CD4-positive, CD25-positive, alpha-beta regulatory T cell (primary cell): Measurements from ENCODE around the gene ZBTB49. TPM values are rescaled to one million over a fixed set of nuclear protein-coding genes. Genes with fewer than 3 reads are reported as not detected.
"Not testable (repeated sequence)": the region's sequence is repeated elsewhere in the genome, so short reads cannot be mapped to it uniquely, and the experiment has no call there.

Experiments used
- ATAC-seq, 2 donors: fragments of 150-1000 bp; cut with Tn5 transposase; one replicate each; pipeline ENCODE4 v1.10.0; 2021; ENCODE audit warnings: low read depth in 2 of 2, moderate number of reproducible peaks in 2 of 2, moderate library complexity in 1 of 2
- DNase-seq, 3 donors: peaks; one replicate each; pipeline versions ENCODE4 v3.0.0 to v3.0.0-alpha.2; 2012 to 2022; ENCODE audit warnings: mixed read lengths in 1 of 3
- H3K27ac ChIP-seq: one replicate; pipeline ENCODE4 v1.7.0; 2013; ENCODE audit warnings: mild to moderate bottlenecking, low read length; ENCODE audit not compliant: insufficient read depth, poor library complexity, severe bottlenecking
- H3K27me3 ChIP-seq: one replicate; pipeline ENCODE4 v1.7.0; 2013; ENCODE audit warnings: low read length; ENCODE audit not compliant: control insufficient read depth, insufficient read depth
- H3K36me3 ChIP-seq: one replicate; pipeline ENCODE4 v1.7.0; 2013; ENCODE audit warnings: mild to moderate bottlenecking, low read length, moderate library complexity; ENCODE audit not compliant: control insufficient read depth, insufficient read depth
- H3K4me1 ChIP-seq: 2 replicates; pipeline ENCODE4 v1.7.0; 2013; ENCODE audit warnings: mild to moderate bottlenecking, low read length; ENCODE audit not compliant: insufficient read depth, control insufficient read depth, poor library complexity, severe bottlenecking
- H3K4me3 ChIP-seq: one replicate; pipeline ENCODE4 v1.7.0; 2013; ENCODE audit warnings: low read depth, mild to moderate bottlenecking, low read length, moderate library complexity
- H3K9me3 ChIP-seq, 2 experiments: 1 replicate in 1 of 2; 2 replicates in 1 of 2; pipeline ENCODE4 v1.7.0; 2013; ENCODE audit warnings: low read length in 2 of 2, mild to moderate bottlenecking in 1 of 2, moderate library complexity in 1 of 2; ENCODE audit not compliant: control insufficient read depth in 2 of 2
- H3K27ac Mint-ChIP-seq, 3 donors: one replicate each; pipeline ENCODE4 v1.8.0; 2020 to 2022; ENCODE audit warnings: mild to moderate bottlenecking in 3 of 3, mixed read lengths in 3 of 3, moderate library complexity in 2 of 3
- H3K27me3 Mint-ChIP-seq: one replicate; pipeline ENCODE4 v1.8.0; 2022; ENCODE audit warnings: mild to moderate bottlenecking, mixed read lengths
- H3K36me3 Mint-ChIP-seq: one replicate; pipeline ENCODE4 v1.8.0; 2020; ENCODE audit warnings: mixed read lengths
- H3K4me1 Mint-ChIP-seq, 4 donors: one replicate each; pipeline ENCODE4 v1.8.0; 2020 to 2022; ENCODE audit warnings: mixed read lengths in 4 of 4, mild to moderate bottlenecking in 1 of 4
- H3K4me3 Mint-ChIP-seq, 4 donors: one replicate each; pipeline ENCODE4 v1.8.0; 2020 to 2022; ENCODE audit warnings: mild to moderate bottlenecking in 4 of 4, mixed read lengths in 4 of 4, moderate library complexity in 3 of 4
- H3K9me3 Mint-ChIP-seq, 7 donors: one replicate each; pipeline ENCODE4 v1.8.0; 2020 to 2022; ENCODE audit warnings: mixed read lengths in 7 of 7, mild to moderate bottlenecking in 3 of 7, moderate library complexity in 2 of 7
- polyA plus RNA-seq, 4 donors: library from polyadenylated mRNA; unstranded; fragments of 300-500 nt; fragmentation: Illumina TruSeq; gene quantifications; one replicate each; pipeline ENCODE4 v1.2.3, GENCODE V29; 2021
- total RNA-seq: library from RNA; stranded (reverse); gene quantifications from one replicate; pipeline ENCODE4 v1.2.3, GENCODE V29; 2022

ZBTB49 gene
- total and polyA plus RNA-seq, 5 donors from 2014 or later, result 3.8 to 14.7 (median 4.2) TPM

- Histone ChIP-seq H3K4me1 (peaks cover 4% of the 10 kb centered on the region), H3K27ac (no peak overlapping the region), H3K9me3 (no peaks in the 10 kb centered on the region), H3K36me3 (no peaks in the 10 kb centered on the region), H3K27me3 (no peaks in the 10 kb centered on the region), H3K4me3 (no peak overlapping the region)
- Mint-ChIP-seq H3K4me3 (no peak overlapping the region), H3K4me1 (peaks cover 0 to 8% (median 3%) of the 10 kb centered on the region in 4 donors), H3K36me3 (no peaks in the 10 kb centered on the region), H3K27ac (peak overlapping the region in 1 of 3 donors; percentile 2), H3K27me3 (peaks cover 5% of the 10 kb centered on the region), H3K9me3 (no peaks in the 10 kb centered on the region)
- ATAC-seq (no peak), DNase-seq (no peak)
Measured at GRCh38 chr4:4338210-4339001, 48.4 kb downstream of the ZBTB49 start.

- no peaks in the 10 kb centered on the region for H3K9me3 ChIP-seq
- Mint-ChIP-seq H3K9me3 (no peaks in the 10 kb centered on the region), H3K27ac (no peak overlapping the region), H3K4me1 (peaks cover 0 to 7% (median 3%) of the 10 kb centered on the region in 4 donors), H3K27me3 (peaks cover 5% of the 10 kb centered on the region), H3K4me3 (peak overlapping the region in 1 of 4 donors; percentile 74), H3K36me3 (no peaks in the 10 kb centered on the region)
- H3K4me3 ChIP-seq, result no peak overlapping the region
- DNase-seq (no peak), ATAC-seq (no peak)
- no peaks in the 10 kb centered on the region for H3K27me3 ChIP-seq
- H3K36me3 ChIP-seq, result no peaks in the 10 kb centered on the region
- no peak overlapping the region for H3K27ac ChIP-seq
- H3K4me1 ChIP-seq, result peaks cover 4% of the 10 kb centered on the region
Measured at GRCh38 chr4:4339504-4340085, 49.5 kb downstream of the ZBTB49 start.

- ATAC-seq (no peak), DNase-seq (no peak)
- peaks cover 5% of the 10 kb centered on the region for H3K27me3 Mint-ChIP-seq
- Histone ChIP-seq H3K27ac (no peak overlapping the region), H3K27me3 (no peaks in the 10 kb centered on the region), H3K36me3 (no peaks in the 10 kb centered on the region), H3K4me1 (no peaks in the 10 kb centered on the region), H3K9me3 (no peaks in the 10 kb centered on the region), H3K4me3 (no peak overlapping the region)
- H3K4me1 Mint-ChIP-seq, result no peaks in the 10 kb centered on the region
- H3K36me3 Mint-ChIP-seq, result no peaks in the 10 kb centered on the region
- H3K9me3 Mint-ChIP-seq, result no peaks in the 10 kb centered on the region
- no peak overlapping the region for H3K4me3 Mint-ChIP-seq
- no peak overlapping the region for H3K27ac Mint-ChIP-seq
Measured at GRCh38 chr4:4341861-4342650, 52.0 kb downstream of the ZBTB49 start.

GRCh38 chr4:4343038-4343437, 53.0 kb downstream of the ZBTB49 start:
- H3K4me1 Mint-ChIP-seq, result peaks cover 0 to 6% (median 2%) of the 10 kb centered on the region in 4 donors
- Histone ChIP-seq H3K36me3 (no peaks in the 10 kb centered on the region), H3K27ac (no peak overlapping the region), H3K9me3 (no peaks in the 10 kb centered on the region), H3K4me1 (no peaks in the 10 kb centered on the region), H3K4me3 (no peak overlapping the region), H3K27me3 (no peaks in the 10 kb centered on the region)
- DNase-seq, result no peak
- no peak overlapping the region for H3K27ac Mint-ChIP-seq
- H3K27me3 Mint-ChIP-seq, result peaks cover 10% of the 10 kb centered on the region
- ATAC-seq, result no peak
- no peak overlapping the region for H3K4me3 Mint-ChIP-seq
- H3K9me3 Mint-ChIP-seq, result no peaks in the 10 kb centered on the region
- no peaks in the 10 kb centered on the region for H3K36me3 Mint-ChIP-seq

DNA sequence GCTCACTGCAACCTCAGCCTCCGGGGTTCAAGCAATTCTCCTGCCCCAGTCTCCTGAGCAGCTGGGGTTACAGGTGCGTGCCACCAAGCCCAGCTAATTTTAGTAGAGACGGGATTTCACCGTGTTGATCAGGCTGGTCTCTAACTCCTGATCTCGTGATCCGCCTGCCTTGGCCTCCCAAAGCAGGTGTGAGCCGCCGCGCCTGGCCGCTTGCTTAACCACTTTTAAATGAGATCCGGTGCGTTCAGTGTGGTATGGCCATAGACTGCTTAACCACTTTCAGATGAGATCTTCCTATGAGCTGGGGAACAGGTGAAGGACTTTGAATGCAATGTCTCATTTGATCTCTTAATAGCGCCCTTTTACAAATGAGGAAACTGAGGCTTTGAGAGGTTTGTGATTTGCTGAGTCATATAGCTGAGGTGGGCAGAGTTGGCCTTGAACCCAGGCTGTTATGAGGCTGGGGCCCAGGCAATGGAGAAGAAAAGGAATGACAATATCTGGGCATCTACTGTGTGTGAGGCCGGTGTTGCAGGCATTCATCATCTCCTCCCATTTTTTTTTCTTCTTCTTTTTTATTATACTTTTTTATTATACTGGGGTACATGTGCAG, 55.0 kb downstream of the ZBTB49 start:
- Histone ChIP-seq H3K27ac (no peak overlapping the region), H3K27me3 (no peaks in the 10 kb centered on the region), H3K4me1 (no peaks in the 10 kb centered on the region), H3K9me3 (no peaks in the 10 kb centered on the region), H3K36me3 (no peaks in the 10 kb centered on the region), H3K4me3 (no peak overlapping the region)
- Mint-ChIP-seq H3K36me3 (no peaks in the 10 kb centered on the region), H3K27ac (no peak overlapping the region), H3K4me3 (no peak overlapping the region), H3K4me1 (peaks cover 0 to 12% (median 7%) of the 10 kb centered on the region in 4 donors), H3K9me3 (peaks cover 0 to 2% (median 0%) of the 10 kb centered on the region in 7 donors), H3K27me3 (peaks cover 10% of the 10 kb centered on the region)
- ATAC-seq (no peak), DNase-seq (no peak)

DNA sequence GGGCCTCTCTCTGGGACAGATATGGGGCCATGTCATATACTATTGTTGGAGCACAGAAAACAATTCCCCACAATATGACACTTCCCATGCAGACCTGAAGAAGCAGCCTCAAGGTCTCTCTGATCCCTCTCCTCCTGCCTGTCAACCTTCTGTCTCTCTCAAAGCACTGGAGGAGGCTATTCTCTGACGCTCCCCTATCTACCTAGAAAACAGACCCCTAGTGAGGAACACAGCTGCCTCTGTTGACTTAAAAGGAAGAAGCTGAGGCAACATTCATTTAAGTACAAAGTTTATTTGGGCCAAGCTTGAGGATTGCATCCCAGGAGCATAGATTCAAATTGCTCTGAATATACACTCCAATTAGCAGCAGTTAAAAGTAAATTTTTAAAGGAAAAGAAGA, 57.5 kb downstream of the ZBTB49 start:
- no peaks in the 10 kb centered on the region for H3K36me3 ChIP-seq
- no peaks in the 10 kb centered on the region for H3K27me3 ChIP-seq
- H3K36me3 Mint-ChIP-seq, result no peaks in the 10 kb centered on the region
- H3K4me1 Mint-ChIP-seq, result peaks cover 0 to 12% (median 7%) of the 10 kb centered on the region in 4 donors
- no peak for DNase-seq
- H3K4me3 ChIP-seq, result no peak overlapping the region
- H3K9me3 ChIP-seq, result no peaks in the 10 kb centered on the region
- H3K27me3 Mint-ChIP-seq, result peaks cover 10% of the 10 kb centered on the region
- no peak overlapping the region for H3K27ac ChIP-seq
- H3K4me1 ChIP-seq, result no peaks in the 10 kb centered on the region
- no peak for ATAC-seq
- peaks cover 0 to 2% (median 0%) of the 10 kb centered on the region in 7 donors for H3K9me3 Mint-ChIP-seq
- no peak overlapping the region for H3K4me3 Mint-ChIP-seq
- no peak overlapping the region for H3K27ac Mint-ChIP-seq

- H3K27me3 Mint-ChIP-seq, result peaks cover 10% of the 10 kb centered on the region
- peak in 2 of 3 donors; percentile 24 to 54 for DNase-seq
- H3K36me3 ChIP-seq, H3K9me3 Mint-ChIP-seq, H3K36me3 Mint-ChIP-seq, H3K27ac ChIP-seq, H3K4me3 ChIP-seq, H3K4me3 Mint-ChIP-seq, H3K27ac Mint-ChIP-seq, H3K27me3 ChIP-seq, H3K9me3 ChIP-seq, H3K4me1 ChIP-seq: not testable (repeated sequence)
- peaks cover 0 to 12% (median 7%) of the 10 kb centered on the region in 4 donors for H3K4me1 Mint-ChIP-seq
- peak in 1 of 2 donors; percentile 18 for ATAC-seq
Measured at GRCh38 chr4:4348585-4348984, 58.5 kb downstream of the ZBTB49 start.
